ENCODE results near the gene FOSL2.

- TF ChIP-seq POLR2AphosphoS5 (IDR thresholded peaks at IDR 0.05; ENCODE audit: low read depth) (no peak), CTCF (IDR thresholded peaks at IDR 0.05; ENCODE audit: insufficient read depth, low read length) (no peak)
- TF ChIP-seq, protein P1, sequence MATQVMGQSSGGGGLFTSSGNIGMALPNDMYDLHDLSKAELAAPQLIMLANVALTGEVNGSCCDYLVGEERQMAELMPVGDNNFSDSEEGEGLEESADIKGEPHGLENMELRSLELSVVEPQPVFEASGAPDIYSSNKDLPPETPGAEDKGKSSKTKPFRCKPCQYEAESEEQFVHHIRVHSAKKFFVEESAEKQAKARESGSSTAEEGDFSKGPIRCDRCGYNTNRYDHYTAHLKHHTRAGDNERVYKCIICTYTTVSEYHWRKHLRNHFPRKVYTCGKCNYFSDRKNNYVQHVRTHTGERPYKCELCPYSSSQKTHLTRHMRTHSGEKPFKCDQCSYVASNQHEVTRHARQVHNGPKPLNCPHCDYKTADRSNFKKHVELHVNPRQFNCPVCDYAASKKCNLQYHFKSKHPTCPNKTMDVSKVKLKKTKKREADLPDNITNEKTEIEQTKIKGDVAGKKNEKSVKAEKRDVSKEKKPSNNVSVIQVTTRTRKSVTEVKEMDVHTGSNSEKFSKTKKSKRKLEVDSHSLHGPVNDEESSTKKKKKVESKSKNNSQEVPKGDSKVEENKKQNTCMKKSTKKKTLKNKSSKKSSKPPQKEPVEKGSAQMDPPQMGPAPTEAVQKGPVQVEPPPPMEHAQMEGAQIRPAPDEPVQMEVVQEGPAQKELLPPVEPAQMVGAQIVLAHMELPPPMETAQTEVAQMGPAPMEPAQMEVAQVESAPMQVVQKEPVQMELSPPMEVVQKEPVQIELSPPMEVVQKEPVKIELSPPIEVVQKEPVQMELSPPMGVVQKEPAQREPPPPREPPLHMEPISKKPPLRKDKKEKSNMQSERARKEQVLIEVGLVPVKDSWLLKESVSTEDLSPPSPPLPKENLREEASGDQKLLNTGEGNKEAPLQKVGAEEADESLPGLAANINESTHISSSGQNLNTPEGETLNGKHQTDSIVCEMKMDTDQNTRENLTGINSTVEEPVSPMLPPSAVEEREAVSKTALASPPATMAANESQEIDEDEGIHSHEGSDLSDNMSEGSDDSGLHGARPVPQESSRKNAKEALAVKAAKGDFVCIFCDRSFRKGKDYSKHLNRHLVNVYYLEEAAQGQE (IDR thresholded peaks at IDR 0.05; ENCODE audit: insufficient replicate concordance, low read depth): no peak
Measured at GRCh38 chr2:28368357-28368798, 24.3 kb upstream of the FOSL2 start.

Measured in HL-60 (cell line).